Endothelial cell (in vitro differentiated cells): ENCODE data around the gene ACHE. TPM values are rescaled to one million over a fixed set of nuclear protein-coding genes. Genes with fewer than 3 reads are reported as not detected.
A peak's percentile ranks its signal among the peaks of the same experiment; 100 is the strongest.

Experiments
- DNase-seq: peaks from one replicate; pipeline ENCODE4 v3.0.0; 2021; ENCODE audit warnings: low spot score
- H3K27ac Mint-ChIP-seq: one replicate; pipeline ENCODE4 v1.8.0; 2021; ENCODE audit warnings: mixed read lengths, inconsistent platforms; ENCODE audit not compliant: unreplicated experiment
- H3K27me3 Mint-ChIP-seq: one replicate; pipeline ENCODE4 v1.8.0; 2021; ENCODE audit warnings: mild to moderate bottlenecking, moderate library complexity, mixed read lengths, inconsistent platforms; ENCODE audit not compliant: unreplicated experiment
- H3K36me3 Mint-ChIP-seq: one replicate; pipeline ENCODE4 v1.8.0; 2021; ENCODE audit warnings: mild to moderate bottlenecking, low read depth, mixed read lengths, inconsistent platforms; ENCODE audit not compliant: unreplicated experiment
- H3K4me1 Mint-ChIP-seq: one replicate; pipeline ENCODE4 v1.8.0; 2021; ENCODE audit warnings: mild to moderate bottlenecking, mixed read lengths, inconsistent platforms; ENCODE audit not compliant: unreplicated experiment
- H3K4me3 Mint-ChIP-seq: one replicate; pipeline ENCODE4 v1.8.0; 2021; ENCODE audit warnings: mild to moderate bottlenecking, mixed read lengths, inconsistent platforms; ENCODE audit not compliant: unreplicated experiment
- H3K9me3 Mint-ChIP-seq: one replicate; pipeline ENCODE4 v1.8.0; 2021; ENCODE audit warnings: mixed read lengths, inconsistent platforms; ENCODE audit not compliant: unreplicated experiment
- total RNA-seq: library from RNA; stranded (reverse); fragmentation: NEBNext Ultra II Directional; extraction: Animal tissue kit (Norgen Biotek cat#: 25700); gene quantifications from one replicate; pipeline ENCODE4 v1.2.1, GENCODE V29; 2021; ENCODE audit not compliant: unreplicated experiment
- TF ChIP-seq, protein P1 (sequence below): fragments of 200-600 bp; sonication (generic); IDR thresholded peaks from one replicate; pipeline ENCODE4 v1.5.0; 2021; ENCODE audit warnings: antibody characterized with exemption; ENCODE audit not compliant: unreplicated experiment

ACHE gene
- total RNA-seq, 1 donor from 2014 or later: 3.0 TPM

DNA sequence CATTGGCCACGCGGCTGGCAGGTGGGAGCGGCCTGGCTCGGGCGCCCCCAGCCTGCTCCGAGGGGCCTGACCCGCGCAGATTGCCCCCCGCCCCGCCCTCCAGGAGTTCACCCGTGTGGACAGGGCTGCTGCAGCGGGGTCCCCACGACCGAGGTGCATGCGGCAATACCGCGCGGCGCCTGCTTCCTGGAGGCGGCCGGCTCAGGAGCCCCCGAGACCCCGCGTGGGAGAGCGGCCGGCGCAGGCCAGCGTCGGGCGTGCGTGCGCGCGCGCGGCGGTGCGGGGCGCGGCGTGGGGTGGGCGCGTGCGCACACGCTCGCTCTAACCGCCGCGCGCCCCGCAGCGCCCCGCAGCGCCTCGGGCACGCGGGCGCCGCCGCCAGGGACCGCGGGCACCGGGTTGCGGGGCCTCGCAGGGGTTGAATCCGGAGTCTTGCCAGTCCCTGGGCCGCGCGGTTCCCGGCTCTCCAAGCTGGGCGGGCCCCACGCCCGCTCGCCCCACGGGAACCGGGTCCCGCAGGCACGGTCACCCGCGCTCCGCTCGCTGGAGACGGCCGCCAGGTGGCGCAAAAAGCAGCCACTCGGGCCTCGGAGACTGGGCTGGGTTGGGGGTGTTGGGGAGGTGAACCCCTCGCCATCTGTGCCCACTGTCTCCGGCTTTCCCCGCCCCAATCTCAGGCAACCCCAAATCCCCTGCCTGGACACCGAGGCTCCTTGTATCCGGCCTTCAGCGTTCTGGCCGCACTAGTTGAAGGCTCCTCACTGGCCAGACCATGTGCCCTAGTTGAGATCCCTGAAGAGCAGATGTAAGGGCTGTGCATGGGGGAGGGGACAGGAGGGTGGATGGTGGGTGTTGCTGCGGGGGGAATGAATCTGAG, 1.3 kb upstream of the ACHE start:
- Mint-ChIP-seq H3K4me3 (no peak overlapping the region), H3K36me3 (peaks cover 4% of the 10 kb centered on the region), H3K27ac (no peak overlapping the region), H3K4me1 (peaks cover 11% of the 10 kb centered on the region), H3K9me3 (no peaks in the 10 kb centered on the region), H3K27me3 (peaks cover 17% of the 10 kb centered on the region)
- TF ChIP-seq, protein P1, sequence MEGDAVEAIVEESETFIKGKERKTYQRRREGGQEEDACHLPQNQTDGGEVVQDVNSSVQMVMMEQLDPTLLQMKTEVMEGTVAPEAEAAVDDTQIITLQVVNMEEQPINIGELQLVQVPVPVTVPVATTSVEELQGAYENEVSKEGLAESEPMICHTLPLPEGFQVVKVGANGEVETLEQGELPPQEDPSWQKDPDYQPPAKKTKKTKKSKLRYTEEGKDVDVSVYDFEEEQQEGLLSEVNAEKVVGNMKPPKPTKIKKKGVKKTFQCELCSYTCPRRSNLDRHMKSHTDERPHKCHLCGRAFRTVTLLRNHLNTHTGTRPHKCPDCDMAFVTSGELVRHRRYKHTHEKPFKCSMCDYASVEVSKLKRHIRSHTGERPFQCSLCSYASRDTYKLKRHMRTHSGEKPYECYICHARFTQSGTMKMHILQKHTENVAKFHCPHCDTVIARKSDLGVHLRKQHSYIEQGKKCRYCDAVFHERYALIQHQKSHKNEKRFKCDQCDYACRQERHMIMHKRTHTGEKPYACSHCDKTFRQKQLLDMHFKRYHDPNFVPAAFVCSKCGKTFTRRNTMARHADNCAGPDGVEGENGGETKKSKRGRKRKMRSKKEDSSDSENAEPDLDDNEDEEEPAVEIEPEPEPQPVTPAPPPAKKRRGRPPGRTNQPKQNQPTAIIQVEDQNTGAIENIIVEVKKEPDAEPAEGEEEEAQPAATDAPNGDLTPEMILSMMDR: peak; percentile 77
- DNase-seq: peak; percentile 66

DNA sequence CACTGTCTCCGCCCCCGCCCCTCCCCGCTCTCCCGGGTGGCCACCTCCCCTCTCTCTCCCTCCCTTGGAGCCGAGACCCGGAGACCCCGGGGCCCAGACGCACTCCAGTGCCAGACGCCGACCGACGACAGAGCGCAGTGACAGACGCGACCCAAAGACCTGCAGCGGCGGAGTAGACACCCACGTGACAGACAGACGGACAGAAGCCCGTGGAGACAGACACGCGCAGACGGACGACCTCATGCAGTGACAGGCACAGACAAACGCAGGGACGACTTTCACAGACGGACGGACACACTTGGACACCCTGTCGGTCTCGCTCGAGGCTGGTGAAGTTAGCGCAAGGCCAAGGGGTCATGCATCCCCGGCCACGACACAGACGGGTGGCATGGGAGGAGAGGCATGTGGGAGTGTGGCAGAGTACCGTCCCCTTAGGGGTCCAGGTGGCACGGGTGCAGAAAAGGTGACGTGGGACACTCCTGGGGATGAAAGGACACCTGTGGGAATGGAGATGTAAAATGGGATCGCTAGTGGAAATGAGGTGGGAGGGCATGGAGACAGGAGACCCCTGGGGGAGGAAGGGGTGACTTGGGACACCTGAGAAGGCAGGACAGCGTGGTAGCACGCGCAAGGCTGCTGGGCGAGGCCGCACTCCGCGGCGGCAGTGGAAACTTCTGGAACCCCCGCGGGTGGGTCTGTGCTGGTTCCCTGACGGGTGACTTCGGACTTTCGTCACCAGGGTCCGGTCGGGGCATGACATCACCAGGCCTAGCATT, 456 bp upstream of the ACHE start:
- peaks cover 17% of the 10 kb centered on the region for H3K4me1 Mint-ChIP-seq
- peaks cover 4% of the 10 kb centered on the region for H3K36me3 Mint-ChIP-seq
- peak overlapping the region; percentile 26 for H3K27ac Mint-ChIP-seq
- no peaks in the 10 kb centered on the region for H3K9me3 Mint-ChIP-seq
- H3K27me3 Mint-ChIP-seq: peaks cover 23% of the 10 kb centered on the region
- no peak for DNase-seq
- H3K4me3 Mint-ChIP-seq: peak overlapping the region; percentile 85
- TF ChIP-seq, protein P1: no peak

DNA sequence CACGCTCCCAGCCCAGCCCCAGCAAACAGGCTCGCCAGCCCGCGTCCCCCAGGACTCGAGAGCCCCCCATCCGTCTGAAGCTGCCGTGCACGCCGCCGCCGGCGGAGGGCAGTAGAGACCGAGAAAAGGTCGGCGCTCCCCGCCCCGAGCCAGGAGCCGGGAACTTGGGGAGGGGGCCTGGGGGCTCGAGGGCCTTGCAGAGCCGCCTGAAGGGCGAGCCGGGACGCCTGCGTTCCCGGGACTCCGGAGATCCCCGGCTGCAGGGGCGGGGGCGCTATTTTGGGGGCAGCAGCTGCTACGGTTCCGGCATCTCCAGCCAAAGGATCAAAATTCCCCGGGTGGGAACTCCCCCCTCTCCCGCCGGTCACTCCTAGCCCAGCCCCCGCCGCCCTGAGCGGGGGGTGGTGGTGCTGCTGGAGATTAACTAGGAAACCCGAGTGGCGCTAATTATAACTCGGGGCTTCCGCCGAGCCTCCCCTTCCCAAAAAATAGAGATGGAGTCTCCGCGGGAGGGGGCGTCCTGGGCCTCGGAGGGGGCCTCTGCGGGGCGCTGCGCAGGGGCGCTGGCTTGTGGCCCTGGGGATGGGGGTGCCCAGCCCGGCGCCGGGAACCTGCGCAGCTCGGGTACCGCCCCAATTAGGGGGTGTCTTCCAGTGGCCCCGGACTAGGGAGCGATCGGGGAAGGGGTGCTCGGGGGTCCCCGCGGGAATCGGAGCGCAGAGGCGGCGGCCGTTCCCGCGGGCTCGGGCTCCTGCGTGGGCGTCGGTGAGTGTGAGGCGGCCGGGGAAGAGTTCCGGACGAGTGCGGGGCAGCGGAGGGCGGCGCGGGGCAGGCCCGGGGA, 608 bp downstream of the ACHE start:
- Mint-ChIP-seq H3K27ac (no peak overlapping the region), H3K4me1 (peaks cover 19% of the 10 kb centered on the region), H3K4me3 (no peak overlapping the region), H3K9me3 (no peaks in the 10 kb centered on the region), H3K27me3 (peaks cover 23% of the 10 kb centered on the region), H3K36me3 (peaks cover 4% of the 10 kb centered on the region)
- TF ChIP-seq, protein P1: peak; percentile 78
- DNase-seq: peak; percentile 81

DNA sequence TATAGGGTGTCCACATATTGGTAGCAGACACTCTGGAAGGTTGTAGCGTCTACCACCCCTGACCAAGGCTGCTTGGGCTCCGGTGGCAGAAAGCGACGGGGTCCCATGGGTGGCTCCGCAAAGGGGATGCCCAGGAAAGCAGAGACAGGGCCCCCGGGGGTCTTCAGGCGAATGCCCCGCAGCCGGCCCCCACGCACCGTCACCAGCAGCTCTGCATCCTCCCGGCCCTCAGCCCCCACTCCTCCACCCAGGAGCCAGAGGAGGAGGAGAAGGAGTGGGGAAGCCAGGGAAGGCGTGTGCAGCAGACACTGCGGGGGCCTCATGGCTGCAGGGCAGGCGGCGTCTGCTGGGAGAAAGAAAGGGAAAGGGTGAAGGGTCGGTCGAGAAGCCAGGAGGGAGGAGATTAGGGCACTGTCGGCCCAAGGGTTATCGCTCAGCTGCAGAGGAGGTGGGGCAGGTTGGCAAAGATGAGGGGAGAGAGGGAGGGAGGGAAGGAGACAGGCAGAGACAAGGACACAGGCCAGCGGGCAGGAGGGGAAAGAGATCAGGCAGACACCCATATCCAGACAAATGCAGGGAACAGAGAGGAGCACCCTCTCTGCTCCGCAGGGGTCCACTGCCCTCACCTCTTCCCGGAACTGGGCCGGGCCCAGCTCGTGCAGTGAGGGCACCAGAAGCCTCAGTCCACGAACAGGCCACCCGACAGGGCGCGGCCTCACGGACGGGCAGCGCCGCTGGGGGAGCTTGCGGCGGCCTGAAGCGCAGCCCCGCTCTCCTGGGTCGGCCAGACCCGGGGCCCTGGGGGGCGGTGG, 1.6 kb downstream of the ACHE start:
- DNase-seq: no peak
- Mint-ChIP-seq H3K4me3 (no peak overlapping the region), H3K9me3 (no peaks in the 10 kb centered on the region), H3K4me1 (peaks cover 19% of the 10 kb centered on the region), H3K36me3 (peaks cover 4% of the 10 kb centered on the region), H3K27ac (no peak overlapping the region), H3K27me3 (peaks cover 23% of the 10 kb centered on the region)
- TF ChIP-seq, protein P1: no peak
